OCI-LY3 (cell line): Measurements from ENCODE around the gene SLPI.

ENCODE experiments used
- H2AFZ ChIP-seq: fragments of 200-600, 300-600 bp; shearing (Covaris generic); 2 replicates; pipeline ENCODE4 v1.6.0; 2014; ENCODE audit warnings: antibody characterized with exemption, low read depth, low read length
- H3K27ac ChIP-seq: fragments of 200-600, 300-600 bp; sonication (generic); 2 replicates; pipeline ENCODE4 v1.5.1; 2014; ENCODE audit warnings: mild to moderate bottlenecking, low read length, moderate library complexity, mixed read lengths
- H3K27me3 ChIP-seq: fragments of 200-600, 300-600 bp; sonication (generic); 2 replicates; pipeline ENCODE4 v1.6.1; 2014; ENCODE audit warnings: low read depth, low read length, mixed read lengths
- H3K36me3 ChIP-seq: fragments of 200-600, 300-600 bp; sonication (generic); replicated peaks from 2 replicates; pipeline ENCODE3; 2014; ENCODE audit warnings: low read depth, low read length, mixed read lengths
- H3K4me1 ChIP-seq: fragments of 300-600, 200-600 bp; sonication (generic); 2 replicates; pipeline ENCODE4 v1.6.1; 2014; ENCODE audit warnings: low read length, mixed read lengths
- H3K4me2 ChIP-seq: fragments of 200-600, 300-600 bp; sonication (generic); 2 replicates; pipeline ENCODE4 v1.6.1; 2014; ENCODE audit warnings: low read length, mixed read lengths
- H3K4me3 ChIP-seq: fragments of 300-600, 200-600 bp; sonication (generic); 2 replicates; pipeline ENCODE4 v1.5.1; 2014; ENCODE audit warnings: antibody characterized with exemption, mild to moderate bottlenecking, low read length, moderate library complexity
- H3K79me2 ChIP-seq: fragments of 300-600, 200-600 bp; shearing (Covaris generic); 2 replicates; pipeline ENCODE4 v1.6.1; 2014; ENCODE audit warnings: mild to moderate bottlenecking, low read length, mixed read lengths
- H3K9ac ChIP-seq: fragments of 300-600, 200-600 bp; shearing (Covaris generic); 2 replicates; pipeline ENCODE4 v1.6.0; 2014; ENCODE audit warnings: mild to moderate bottlenecking, low read length, moderate library complexity
- H3K9me3 ChIP-seq: fragments of 200-600, 300-600 bp; shearing (Covaris generic); 2 replicates; pipeline ENCODE4 v1.6.1; 2014; ENCODE audit warnings: low read length, mixed read lengths; ENCODE audit not compliant: insufficient read depth
- H4K20me1 ChIP-seq: fragments of 200-600, 300-600 bp; sonication (generic); 2 replicates; pipeline ENCODE4 v1.6.1; 2016; ENCODE audit warnings: low read length, mixed read lengths; ENCODE audit not compliant: insufficient read depth
- CTCF ChIP-seq: fragments of 200-600, 300-600 bp; sonication (generic); IDR thresholded peaks from 2 replicates; pipeline ENCODE4 v1.5.1; 2014; ENCODE audit warnings: antibody characterized with exemption, low read length, low read depth
- EZH2phosphoT487 ChIP-seq: fragments of 200-600 bp; shearing (Covaris generic); IDR thresholded peaks from 2 replicates; pipeline ENCODE4 v1.6.1; 2018; ENCODE audit warnings: antibody characterized with exemption, mixed run types, low read depth

Gene SLPI

GRCh38 chr20:45293041-45294002 is 39.0 kb upstream of the SLPI start:
- Histone ChIP-seq H3K27ac (no peak overlapping the region), H2AFZ (no peak overlapping the region), H3K9ac (no peak overlapping the region)

GRCh38 chr20:45292343-45292742 is 38.0 kb upstream of the SLPI start:
- TF ChIP-seq EZH2phosphoT487 (no peak), CTCF (no peak)
- peaks cover 29% of the 10 kb centered on the region for H3K27me3 ChIP-seq
- H3K36me3 ChIP-seq = no peaks in the 10 kb centered on the region
- H3K4me3 ChIP-seq = no peak overlapping the region
- no peak overlapping the region for H3K27ac ChIP-seq
- no peaks in the 10 kb centered on the region for H4K20me1 ChIP-seq
- no peak overlapping the region for H2AFZ ChIP-seq
- no peak overlapping the region for H3K9ac ChIP-seq
- 0 out of 2 replicates have a peak, but pooled peaks cover 3% of the 10 kb centered on the region for H3K9me3 ChIP-seq
- peaks cover 18% of the 10 kb centered on the region for H3K4me1 ChIP-seq
- no peaks in the 10 kb centered on the region for H3K79me2 ChIP-seq
- H3K4me2 ChIP-seq = no peak overlapping the region

More at GRCh38 chr20:45293041-45294002, 39.0 kb upstream of the SLPI start:
- H3K9me3 ChIP-seq = 0 out of 2 replicates have a peak, but pooled peaks cover 3% of the 10 kb centered on the region
- peaks cover 18% of the 10 kb centered on the region for H3K4me1 ChIP-seq
- TF ChIP-seq EZH2phosphoT487 (no peak), CTCF (no peak)
- H3K27me3 ChIP-seq = peaks cover 21% of the 10 kb centered on the region
- no peak overlapping the region for H3K4me3 ChIP-seq
- H3K4me2 ChIP-seq = no peak overlapping the region
- no peaks in the 10 kb centered on the region for H4K20me1 ChIP-seq
- H3K79me2 ChIP-seq = no peaks in the 10 kb centered on the region
- H3K36me3 ChIP-seq = no peaks in the 10 kb centered on the region

GRCh38 chr20:45291526-45291925 is 37.2 kb upstream of the SLPI start:
- Histone ChIP-seq H3K4me1 (peaks cover 18% of the 10 kb centered on the region), H2AFZ (no peak overlapping the region), H3K79me2 (no peaks in the 10 kb centered on the region), H3K36me3 (no peaks in the 10 kb centered on the region), H3K27me3 (peaks cover 34% of the 10 kb centered on the region), H3K9ac (no peak overlapping the region), H3K4me3 (no peak overlapping the region), H3K27ac (no peak overlapping the region), H4K20me1 (no peaks in the 10 kb centered on the region), H3K4me2 (no peak overlapping the region), H3K9me3 (0 out of 2 replicates have a peak, but pooled peaks cover 3% of the 10 kb centered on the region)
- TF ChIP-seq CTCF (no peak), EZH2phosphoT487 (no peak)

GRCh38 chr20:45290677-45291355 is 36.5 kb upstream of the SLPI start:
- Histone ChIP-seq H3K27ac (no peak overlapping the region), H4K20me1 (no peaks in the 10 kb centered on the region), H3K36me3 (no peaks in the 10 kb centered on the region), H3K4me2 (peak overlapping the region; percentile 64), H2AFZ (no peak overlapping the region), H3K9ac (no peak overlapping the region), H3K79me2 (no peaks in the 10 kb centered on the region), H3K9me3 (0 out of 2 replicates have a peak, but pooled peaks cover 3% of the 10 kb centered on the region), H3K4me3 (peak overlapping the region; percentile 30), H3K4me1 (peaks cover 18% of the 10 kb centered on the region), H3K27me3 (peaks cover 37% of the 10 kb centered on the region)
- TF ChIP-seq CTCF (peak; percentile 100), EZH2phosphoT487 (no peak)
